Dendritic cell treated with granulocyte-macrophage colony-stimulating factor and Interleukin-4, amounts not matched to agents 40 ng/mL and 50 ng/mL, for 4 days (primary cell): Measurements from ENCODE around the gene SLC7A8.

Source experiments
- H3K27ac Mint-ChIP-seq: one replicate; pipeline ENCODE4 v1.8.0; 2022; ENCODE audit warnings: mild to moderate bottlenecking, mixed read lengths
- H3K27me3 Mint-ChIP-seq: one replicate; pipeline ENCODE4 v1.8.0; 2022; ENCODE audit warnings: mild to moderate bottlenecking, mixed read lengths
- H3K36me3 Mint-ChIP-seq: one replicate; pipeline ENCODE4 v1.8.0; 2022; ENCODE audit warnings: low read depth, mixed read lengths
- H3K4me1 Mint-ChIP-seq: one replicate; pipeline ENCODE4 v1.8.0; 2022; ENCODE audit warnings: low read depth, mixed read lengths
- H3K4me3 Mint-ChIP-seq: one replicate; pipeline ENCODE4 v1.8.0; 2022; ENCODE audit warnings: mild to moderate bottlenecking, moderate library complexity, mixed read lengths
- H3K9me3 Mint-ChIP-seq: one replicate; pipeline ENCODE4 v1.8.0; 2022; ENCODE audit warnings: mixed read lengths
- intact Hi-C: fragments of 100-400 bp; cut with micrococcal nuclease; formaldehyde crosslinking; loops from one replicate; pipeline ENCODE4 v1.15.0; 2022

SLC7A8 gene

DNA sequence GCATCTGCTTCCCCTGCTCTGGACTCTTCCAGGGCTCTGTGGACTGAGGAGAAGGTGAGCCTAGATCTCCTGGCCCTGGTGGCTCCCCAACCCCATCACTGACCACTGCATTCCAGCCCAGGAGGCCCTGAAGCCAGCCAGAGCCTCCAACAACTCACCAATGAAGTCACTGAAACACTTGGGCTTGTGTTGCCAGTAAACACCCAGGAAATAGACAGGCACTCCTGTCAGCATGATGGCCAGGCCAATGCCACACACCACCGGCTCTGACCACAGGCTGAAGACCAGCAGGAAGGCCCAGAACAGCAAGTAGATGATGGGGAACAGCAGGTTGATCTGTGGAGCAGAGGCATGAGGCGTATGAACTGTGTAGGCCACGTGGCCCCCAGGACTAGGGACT lies 55.6 kb downstream of the SLC7A8 start:
- intact Hi-C loops: no loop called here
- peaks cover 84% of the 10 kb centered on the region for H3K36me3 Mint-ChIP-seq
- no peak overlapping the region for H3K4me3 Mint-ChIP-seq
- peaks cover 62% of the 10 kb centered on the region for H3K4me1 Mint-ChIP-seq
- H3K27me3 Mint-ChIP-seq: no peaks in the 10 kb centered on the region
- no peaks in the 10 kb centered on the region for H3K9me3 Mint-ChIP-seq
- H3K27ac Mint-ChIP-seq: no peak overlapping the region

- no peaks in the 10 kb centered on the region for H3K27me3 Mint-ChIP-seq
- H3K4me1 Mint-ChIP-seq: peaks cover 69% of the 10 kb centered on the region
- H3K4me3 Mint-ChIP-seq: no peak overlapping the region
- intact Hi-C loops: no loop called here
- H3K27ac Mint-ChIP-seq: peak overlapping the region; percentile 12
- H3K9me3 Mint-ChIP-seq: no peaks in the 10 kb centered on the region
- H3K36me3 Mint-ChIP-seq: peaks cover 72% of the 10 kb centered on the region
Measured at GRCh38 chr14:23126548-23127278, 56.7 kb downstream of the SLC7A8 start.

DNA sequence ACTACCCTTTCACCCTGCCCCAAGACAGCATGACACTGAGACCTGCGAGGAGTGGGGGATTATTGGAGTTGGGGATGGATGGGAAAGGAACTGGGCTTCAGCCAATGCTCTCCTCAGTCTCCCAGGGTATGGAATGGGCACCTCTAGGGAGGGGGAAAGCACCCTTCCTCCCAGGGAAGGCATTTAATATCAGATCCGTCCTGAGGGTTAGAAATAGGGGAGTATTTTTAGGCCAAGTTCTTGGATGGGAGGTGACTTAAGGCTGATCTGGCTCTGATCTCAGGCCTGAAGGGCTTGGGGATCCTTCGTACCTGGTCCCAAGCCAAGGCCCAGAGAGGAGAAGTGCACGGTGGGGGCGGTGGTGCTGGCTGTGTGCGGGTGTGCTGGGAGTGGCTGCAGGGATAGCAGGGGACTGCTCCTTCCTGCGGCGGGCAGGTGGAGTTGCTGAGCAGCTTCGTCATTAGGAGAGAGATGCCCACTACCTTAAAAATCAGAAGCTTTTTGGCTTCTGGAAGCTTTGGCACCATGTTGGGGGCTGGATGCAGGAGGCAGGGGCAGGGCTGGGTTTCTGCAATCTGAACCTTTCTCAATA lies 57.4 kb downstream of the SLC7A8 start:
- no peaks in the 10 kb centered on the region for H3K27me3 Mint-ChIP-seq
- H3K36me3 Mint-ChIP-seq: peaks cover 65% of the 10 kb centered on the region
- intact Hi-C loops: no loop called here
- peak overlapping the region; percentile 12 for H3K27ac Mint-ChIP-seq
- no peaks in the 10 kb centered on the region for H3K9me3 Mint-ChIP-seq
- H3K4me1 Mint-ChIP-seq: peaks cover 69% of the 10 kb centered on the region
- no peak overlapping the region for H3K4me3 Mint-ChIP-seq

DNA sequence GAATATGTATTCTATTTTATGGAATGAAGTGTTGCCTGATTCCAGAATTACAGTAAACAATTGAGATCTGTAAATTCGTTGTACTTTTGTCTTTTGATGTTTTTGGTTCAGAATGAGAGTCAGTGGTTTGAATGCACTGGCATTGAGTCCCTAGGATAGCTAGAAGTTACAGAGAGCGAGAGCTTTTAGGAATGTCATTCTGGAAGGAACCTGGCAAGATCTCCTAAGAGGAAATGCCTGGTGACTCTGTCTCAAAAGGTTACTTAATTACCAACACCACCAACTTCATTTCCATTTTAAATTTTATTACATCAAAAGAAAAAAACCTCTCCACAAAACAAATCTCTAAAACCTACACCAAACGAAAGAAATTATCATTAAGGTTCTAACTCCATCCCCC lies 58.4 kb downstream of the SLC7A8 start:
- Mint-ChIP-seq H3K4me1 (peaks cover 69% of the 10 kb centered on the region), H3K9me3 (no peaks in the 10 kb centered on the region), H3K4me3 (no peak overlapping the region), H3K27me3 (no peaks in the 10 kb centered on the region), H3K27ac (peak overlapping the region; percentile 35), H3K36me3 (peaks cover 55% of the 10 kb centered on the region)
- intact Hi-C loops: no loop called here

- Mint-ChIP-seq H3K9me3 (no peaks in the 10 kb centered on the region), H3K27me3 (no peaks in the 10 kb centered on the region), H3K4me3 (no peak overlapping the region), H3K36me3 (peaks cover 50% of the 10 kb centered on the region), H3K4me1 (peaks cover 69% of the 10 kb centered on the region), H3K27ac (peak overlapping the region; percentile 35)
- intact Hi-C loops: no loop called here
Measured at GRCh38 chr14:23124337-23124954, 59.0 kb downstream of the SLC7A8 start.

DNA sequence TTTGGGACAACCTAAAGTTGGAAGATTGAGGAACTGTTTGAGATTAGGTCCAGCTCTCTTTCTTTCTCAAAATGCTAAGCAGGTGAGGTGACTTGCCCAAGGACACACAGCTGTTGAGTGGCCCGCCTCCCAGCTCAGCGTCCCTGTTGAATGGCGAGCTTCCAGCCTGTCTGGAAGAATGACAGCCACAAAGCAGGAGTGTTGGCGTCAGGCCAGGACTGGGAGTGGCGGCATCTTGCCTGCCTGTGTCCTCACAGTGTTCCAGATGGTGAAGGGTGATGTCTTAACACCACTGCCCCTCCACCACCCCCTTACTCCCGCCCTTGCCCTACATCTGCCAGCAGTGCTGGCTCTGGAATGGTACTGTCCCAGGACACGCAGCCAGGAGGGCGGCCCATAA lies 60.0 kb downstream of the SLC7A8 start:
- H3K4me1 Mint-ChIP-seq: peaks cover 69% of the 10 kb centered on the region
- no peaks in the 10 kb centered on the region for H3K9me3 Mint-ChIP-seq
- H3K4me3 Mint-ChIP-seq: no peak overlapping the region
- peaks cover 39% of the 10 kb centered on the region for H3K36me3 Mint-ChIP-seq
- H3K27me3 Mint-ChIP-seq: no peaks in the 10 kb centered on the region
- intact Hi-C loops: no loop called here
- peak overlapping the region; percentile 83 for H3K27ac Mint-ChIP-seq

GRCh38 chr14:23122086-23122485 lies 61.4 kb downstream of the SLC7A8 start:
- intact Hi-C loops: no loop called here
- no peak overlapping the region for H3K4me3 Mint-ChIP-seq

GRCh38 chr14:23121361-23121771 lies 62.1 kb downstream of the SLC7A8 start:
- Mint-ChIP-seq H3K36me3 (peaks cover 19% of the 10 kb centered on the region), H3K27me3 (peaks cover 3% of the 10 kb centered on the region), H3K4me1 (peaks cover 80% of the 10 kb centered on the region), H3K27ac (peak overlapping the region; percentile 83), H3K4me3 (no peak overlapping the region), H3K9me3 (no peaks in the 10 kb centered on the region)
- intact Hi-C loops: loop anchor here (1.0 to 2.0 kb wide), 3 partner anchors 33 to 173 kb away; no protein-coding TSS in a partner anchor

More at GRCh38 chr14:23122086-23122485, 61.4 kb downstream of the SLC7A8 start:
- Mint-ChIP-seq H3K27ac (peak overlapping the region; percentile 83), H3K36me3 (peaks cover 26% of the 10 kb centered on the region), H3K27me3 (peaks cover 2% of the 10 kb centered on the region), H3K4me1 (peaks cover 73% of the 10 kb centered on the region), H3K9me3 (no peaks in the 10 kb centered on the region)

GRCh38 chr14:23120541-23121251 lies 62.8 kb downstream of the SLC7A8 start:
- peaks cover 12% of the 10 kb centered on the region for H3K36me3 Mint-ChIP-seq
- peak overlapping the region; percentile 27 for H3K4me3 Mint-ChIP-seq
- intact Hi-C loops: loop anchor here (1.0 to 2.0 kb wide), 3 partner anchors 34 to 174 kb away; no protein-coding TSS in a partner anchor
- H3K27me3 Mint-ChIP-seq: peaks cover 3% of the 10 kb centered on the region
- H3K27ac Mint-ChIP-seq: peak overlapping the region; percentile 83
- H3K4me1 Mint-ChIP-seq: peaks cover 74% of the 10 kb centered on the region
- H3K9me3 Mint-ChIP-seq: no peaks in the 10 kb centered on the region

GRCh38 chr14:23119363-23120327 lies 63.8 kb downstream of the SLC7A8 start:
- H3K27ac Mint-ChIP-seq: peak overlapping the region; percentile 83
- H3K9me3 Mint-ChIP-seq: no peaks in the 10 kb centered on the region
- H3K36me3 Mint-ChIP-seq: peaks cover 2% of the 10 kb centered on the region
- peaks cover 3% of the 10 kb centered on the region for H3K27me3 Mint-ChIP-seq
- intact Hi-C loops: loop anchor here (2.0 kb wide), 2 partner anchors 35 to 175 kb away; no protein-coding TSS in a partner anchor
- H3K4me3 Mint-ChIP-seq: peak overlapping the region; percentile 44
- peaks cover 74% of the 10 kb centered on the region for H3K4me1 Mint-ChIP-seq

- Mint-ChIP-seq H3K4me3 (peak within 1 kb of the TSS; percentile 44), H3K9me3 (no peaks in the 10 kb centered on the region)
- intact Hi-C loops: no loop called here
Measured at GRCh38 chr14:23118506-23119362, 64.7 kb downstream of the SLC7A8 start, which contains the start of gene CEBPE. CEBPE (minus strand) TSS chr14:23119255; CDS start chr14:23119091, 164 bp downstream.

DNA sequence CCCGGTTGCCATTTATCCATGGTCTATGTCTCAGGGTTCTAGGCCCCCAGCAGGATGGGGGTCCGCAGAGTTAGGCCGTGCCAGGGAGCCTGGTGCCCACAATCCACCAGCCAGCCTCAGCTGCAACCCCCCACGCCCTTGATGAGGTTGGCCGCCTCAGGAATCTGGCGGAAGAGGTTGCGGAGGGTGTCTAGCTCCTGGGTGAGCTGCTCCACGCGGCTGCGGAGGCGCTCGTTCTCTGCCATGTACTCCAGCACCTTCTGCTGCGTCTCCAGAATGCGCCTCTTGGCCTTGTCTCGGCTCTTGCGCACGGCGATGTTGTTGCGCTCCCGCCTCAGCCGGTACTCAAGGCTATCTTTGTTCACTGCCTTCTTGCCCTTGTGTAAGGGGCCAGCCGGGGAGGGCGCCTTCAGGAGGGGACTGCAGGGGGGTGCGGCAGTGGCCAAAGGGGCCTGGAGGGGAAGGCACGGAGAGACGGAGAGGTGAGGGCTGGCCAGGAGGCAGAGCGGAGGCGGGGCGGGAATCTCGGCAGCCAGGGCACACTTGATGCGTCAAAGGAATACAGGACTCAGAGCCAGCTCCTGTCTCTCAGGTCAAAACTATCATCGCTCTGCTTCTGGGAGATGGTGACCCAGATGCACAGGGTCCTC lies 66.0 kb downstream of the SLC7A8 start:
- intact Hi-C loops: no loop called here
- no peak overlapping the region for H3K4me3 Mint-ChIP-seq
- H3K9me3 Mint-ChIP-seq: no peaks in the 10 kb centered on the region
- H3K27me3 Mint-ChIP-seq: peaks cover 11% of the 10 kb centered on the region
- peaks cover 57% of the 10 kb centered on the region for H3K4me1 Mint-ChIP-seq
- H3K36me3 Mint-ChIP-seq: no peaks in the 10 kb centered on the region
- peak overlapping the region; percentile 83 for H3K27ac Mint-ChIP-seq

More at GRCh38 chr14:23118506-23119362, 64.7 kb downstream of the SLC7A8 start, which contains the start of gene CEBPE:
- peaks cover 65% of the 10 kb centered on the region for H3K4me1 Mint-ChIP-seq
- peaks cover 8% of the 10 kb centered on the region for H3K27me3 Mint-ChIP-seq
- no peaks in the 10 kb centered on the region for H3K36me3 Mint-ChIP-seq
- H3K27ac Mint-ChIP-seq: peak within 1 kb of the TSS; percentile 83
